ENCODE results near the gene ELK4. TPM values are rescaled to one million over a fixed set of nuclear protein-coding genes. Genes with fewer than 3 reads are reported as not detected.

Gene ELK4
- total and polyA plus RNA-seq, 2 experiments from 2014 or later: 5.1 to 19.7 TPM

- Histone ChIP-seq H3K4me2 (no peak overlapping the region), H3F3A (replicated peaks; ENCODE audit: low read depth) (no peaks in the 10 kb centered on the region), H3K9me2 (ENCODE audit: insufficient read depth) (no peaks in the 10 kb centered on the region), H3K27me3 (ENCODE audit: insufficient read depth) (no peaks in the 10 kb centered on the region), H2AFZ (no peak overlapping the region), H3K79me2 (replicated peaks; ENCODE audit: insufficient read depth) (no peaks in the 10 kb centered on the region), H4K20me1 (replicated peaks; ENCODE audit: insufficient read depth) (no peaks in the 10 kb centered on the region), H3K4me3 (no peak overlapping the region), H3K36me3 (ENCODE audit: insufficient read depth) (no peaks in the 10 kb centered on the region), H3K27ac (ENCODE audit: low read depth) (no peak overlapping the region), H3K4me1 (ENCODE audit: insufficient read depth) (no peaks in the 10 kb centered on the region)
- no peaks in the 10 kb centered on the region for H3K9me3 Mint-ChIP-seq
- H3K27me3 Mint-ChIP-seq (ENCODE audit: insufficient read depth, low read depth, poor library complexity): peaks cover 12% of the 10 kb centered on the region
- no peak overlapping the region for H3K4me3 Mint-ChIP-seq
- no peaks in the 10 kb centered on the region for H3K36me3 Mint-ChIP-seq (ENCODE audit: low read depth)
- no peak overlapping the region for H3K27ac Mint-ChIP-seq
- peaks cover 15% of the 10 kb centered on the region for H3K4me1 Mint-ChIP-seq
- ATAC-seq: no peak
- TF ChIP-seq CTCF (conservative IDR thresholded peaks at IDR 0.05; ENCODE audit: low read depth in 2 of 2): no peak
- TF ChIP-seq JUNB (IDR thresholded peaks at IDR 0.05; ENCODE audit: unreplicated experiment): no peak
- no peak for TF ChIP-seq ETS1 (IDR thresholded peaks at IDR 0.05)
- TF ChIP-seq NANOG (IDR thresholded peaks at IDR 0.05; ENCODE audit: borderline replicate concordance): no peak
- TF ChIP-seq REST (IDR thresholded peaks at IDR 0.05; ENCODE audit: unreplicated experiment): no peak
- no peak for TF ChIP-seq ZNF114 (CRISPR knock-in tag; IDR thresholded peaks at IDR 0.05)
- no peak for TF ChIP-seq EZH2phosphoT487 (IDR thresholded peaks at IDR 0.05; ENCODE audit: unreplicated experiment)
- TF ChIP-seq ZNF331 (CRISPR knock-in tag; IDR thresholded peaks at IDR 0.05; ENCODE audit: low read depth): no peak
- TF ChIP-seq POLR2AphosphoS5 (IDR thresholded peaks at IDR 0.05; ENCODE audit: low read depth): no peak
- TF ChIP-seq STAT1 (IDR thresholded peaks at IDR 0.05; ENCODE audit: unreplicated experiment): no peak
- no peak for DNase-seq (ENCODE audit: low spot score)
These were observed 49.8 kb downstream of the ELK4 start for GRCh38 chr1:205582046-205582445.

Measured in GM23338 (cell line).